SKM-1 treated with dmso at 0.1 percent for 144 hours (cell line): Measurements from ENCODE around the gene KCNK3.
"Not testable (repeated sequence)": the region's sequence is repeated elsewhere in the genome, so short reads cannot be mapped to it uniquely, and the experiment has no call there.

Experiments
- DNase-seq: peaks from one replicate; lab custom pipeline; 2025; ENCODE audit not compliant: unreplicated experiment; lab: John Stamatoyannopoulos, UW

KCNK3 gene

GRCh38 chr2:26692279-26692896, at the start of gene KCNK3:
Gene KCNK3 (plus strand): TSS chr2:26692722. CDS start chr2:26692876, 154 bp downstream.
- DNase-seq = no peak

- no peak for DNase-seq
These were observed 48.2 kb upstream of the KCNK3 start for GRCh38 chr2:26644188-26644835.

GRCh38 chr2:26645762-26646161, 46.8 kb upstream of the KCNK3 start:
- no peak for DNase-seq

- no peak for DNase-seq
These were observed 45.4 kb upstream of the KCNK3 start for GRCh38 chr2:26646986-26647672.

- DNase-seq = no peak
These were observed 44.5 kb upstream of the KCNK3 start for GRCh38 chr2:26647981-26648380.

GRCh38 chr2:26648516-26648915, 44.0 kb upstream of the KCNK3 start:
- DNase-seq = no peak

GRCh38 chr2:26649322-26649721, 43.2 kb upstream of the KCNK3 start:
- DNase-seq = no peak

- DNase-seq = no peak
These were observed 42.4 kb upstream of the KCNK3 start for GRCh38 chr2:26649992-26650712.

- DNase-seq = no peak
These were observed 41.6 kb upstream of the KCNK3 start for GRCh38 chr2:26650713-26651469.

GRCh38 chr2:26651470-26651771, 41.1 kb upstream of the KCNK3 start:
- DNase-seq = no peak

GRCh38 chr2:26651799-26652198, 40.7 kb upstream of the KCNK3 start:
- DNase-seq = no peak

GRCh38 chr2:26652361-26653041, 40.0 kb upstream of the KCNK3 start:
- DNase-seq = no peak

- DNase-seq = no peak
These were observed 39.1 kb upstream of the KCNK3 start for GRCh38 chr2:26653207-26654060.

GRCh38 chr2:26654061-26654340, 38.5 kb upstream of the KCNK3 start:
- DNase-seq = no peak

GRCh38 chr2:26655120-26655519, 37.4 kb upstream of the KCNK3 start:
- DNase-seq = not testable (repeated sequence)

GRCh38 chr2:26655611-26656195, 36.8 kb upstream of the KCNK3 start:
- no peak for DNase-seq

- no peak for DNase-seq
These were observed 35.3 kb upstream of the KCNK3 start for GRCh38 chr2:26657265-26657664.

- no peak for DNase-seq
These were observed 33.7 kb upstream of the KCNK3 start for GRCh38 chr2:26658691-26659346.

GRCh38 chr2:26660363-26660962, 32.1 kb upstream of the KCNK3 start:
- no peak for DNase-seq
